Right lobe of liver (tissue), 4 donors: Measurements from ENCODE around the gene FEZ2.

Experiments
- CTCF ChIP-seq, 4 donors: fragments of 200-600 bp in 3 of 4; fragments of 450-650 bp in 1 of 4; IDR thresholded peaks; one replicate each; pipeline versions ENCODE4 v1.5.1 to v1.8.0; 2016 to 2022; ENCODE audit warnings: antibody characterized with exemption in 4 of 4, mild to moderate bottlenecking in 2 of 4
- POLR2A ChIP-seq: fragments of 450-650 bp; IDR thresholded peaks from one replicate; pipeline ENCODE4 v1.6.1; 2017; ENCODE audit warnings: antibody characterized with exemption, mild to moderate bottlenecking
- donor health status: DM: no; HTN: no; CAD: no.
- donor health status: DM: no; HTN: no; CAD: no.
- donor health status: DM: no; HTN: yes; CAD: no.

- TF ChIP-seq CTCF (IDR thresholded peaks at IDR 0.05) (no peak), POLR2A (no peak)
These were observed 10.9 kb downstream of the FEZ2 start for GRCh38 chr2:36587101-36587500.
